Fibroblast of skin of scalp (primary cell): Measurements from ENCODE around the gene ZHX3.
"Not testable (repeated sequence)": the region's sequence is repeated elsewhere in the genome, so short reads cannot be mapped to it uniquely, and the experiment has no call there.

Source experiments
- DNase-seq: peaks from one replicate; pipeline ENCODE4 v3.0.0-alpha.2; 2013

The ZHX3 gene

GRCh38 chr20:41331731-41332130 lies 14.2 kb upstream of the ZHX3 start:
- no peak for DNase-seq

GRCh38 chr20:41330941-41331340 lies 13.4 kb upstream of the ZHX3 start:
- DNase-seq = no peak

GRCh38 chr20:41330343-41330720 lies 12.8 kb upstream of the ZHX3 start:
- peak; percentile 78 for DNase-seq

GRCh38 chr20:41329435-41330342 lies 12.2 kb upstream of the ZHX3 start:
- DNase-seq = peak; percentile 98

GRCh38 chr20:41327178-41327577 lies 9.6 kb upstream of the ZHX3 start:
- DNase-seq = no peak

- DNase-seq = no peak
Measured at GRCh38 chr20:41320976-41321375, 3.4 kb upstream of the ZHX3 start.

- DNase-seq = no peak
Measured at GRCh38 chr20:41320441-41320840, 2.9 kb upstream of the ZHX3 start.

GRCh38 chr20:41318271-41318649 lies 729 bp upstream of the ZHX3 start:
- DNase-seq = no peak

- peak; percentile 91 for DNase-seq
Measured at GRCh38 chr20:41316602-41317545, 657 bp downstream of the ZHX3 start.

- DNase-seq = no peak
Measured at GRCh38 chr20:41316051-41316450, 1.5 kb downstream of the ZHX3 start.

GRCh38 chr20:41314386-41314785 lies 3.1 kb downstream of the ZHX3 start:
- DNase-seq = no peak

- DNase-seq = not testable (repeated sequence)
Measured at GRCh38 chr20:41312009-41312408, 5.5 kb downstream of the ZHX3 start.

- DNase-seq = no peak
Measured at GRCh38 chr20:41309817-41310216, 7.7 kb downstream of the ZHX3 start.

- no peak for DNase-seq
Measured at GRCh38 chr20:41308726-41309413, 8.7 kb downstream of the ZHX3 start.

- peak; percentile 50 for DNase-seq
Measured at GRCh38 chr20:41308290-41308711, 9.2 kb downstream of the ZHX3 start.

GRCh38 chr20:41307021-41307420 lies 10.5 kb downstream of the ZHX3 start:
- no peak for DNase-seq

GRCh38 chr20:41306061-41306727 lies 11.3 kb downstream of the ZHX3 start:
- no peak for DNase-seq

- DNase-seq = no peak
Measured at GRCh38 chr20:41304424-41305079, 13.0 kb downstream of the ZHX3 start.

- no peak for DNase-seq
Measured at GRCh38 chr20:41304002-41304401, 13.5 kb downstream of the ZHX3 start.

GRCh38 chr20:41300886-41301285 lies 16.6 kb downstream of the ZHX3 start:
- no peak for DNase-seq

- DNase-seq = no peak
Measured at GRCh38 chr20:41300383-41300782, 17.1 kb downstream of the ZHX3 start.

GRCh38 chr20:41299899-41300298 lies 17.6 kb downstream of the ZHX3 start:
- peak; percentile 42 for DNase-seq
